IMR-90 (cell line): ENCODE measurements around the gene KRT77. TPM values are rescaled to one million over a fixed set of nuclear protein-coding genes. Genes with fewer than 3 reads are reported as not detected.

Experiments
- ATAC-seq: fragments of 200-7000 bp; cut with Tn5 transposase; 2 replicates; pipeline ENCODE4 v1.9.1; 2020; ENCODE audit warnings: low read depth, mild to moderate bottlenecking, moderate library complexity
- BruUV-seq: library from RNA; stranded (reverse); fragments of 400-500 nt; replicated peaks from 2 replicates; lab custom pipeline; 2021; lab: Mats Ljungman, UMichigan
- CTCF ChIA-PET: fragments of 300-600 bp; formaldehyde crosslinking; extraction: SDS; loops from one replicate; lab custom pipeline; 2021; ENCODE audit warnings: antibody characterized with exemption; lab: Yijun Ruan, JAX
- POLR2A ChIA-PET: fragments of 300-600 bp; sonication (Branson Sonifier 250); formaldehyde crosslinking; loops from one replicate; lab custom pipeline; 2022; ENCODE audit warnings: antibody characterized with exemption; ENCODE audit not compliant: unreplicated experiment; lab: Charles Lee
- DNase-seq: peaks from one replicate; pipeline ENCODE4 v3.0.0; 2013
- H2AFZ ChIP-seq: replicated peaks from 2 replicates; pipeline ENCODE3; 2013; ENCODE audit warnings: low read length, mild to moderate bottlenecking; ENCODE audit not compliant: poor library complexity
- H2AK5ac ChIP-seq: 2 replicates; pipeline ENCODE4 v1.6.1; 2013; ENCODE audit warnings: low read depth, low read length, inconsistent platforms
- H2AK9ac ChIP-seq: replicated peaks from 2 replicates; pipeline ENCODE3; 2013; ENCODE audit warnings: mild to moderate bottlenecking, low read depth, low read length, moderate library complexity; ENCODE audit not compliant: poor library complexity
- H2BK120ac ChIP-seq: 2 replicates; pipeline ENCODE4 v1.6.1; 2013; ENCODE audit warnings: low read depth, low read length, inconsistent platforms
- H2BK15ac ChIP-seq: 3 replicates; pipeline ENCODE4 v1.6.1; 2013; ENCODE audit warnings: low read depth, low read length, inconsistent platforms
- H2BK20ac ChIP-seq: 2 replicates; pipeline ENCODE4 v1.6.1; 2013; ENCODE audit warnings: low read depth, mild to moderate bottlenecking, inconsistent platforms, low read length, moderate library complexity
- H2BK5ac ChIP-seq: 2 replicates; pipeline ENCODE4 v1.6.1; 2013; ENCODE audit warnings: mild to moderate bottlenecking, low read depth, low read length, inconsistent platforms; ENCODE audit not compliant: poor library complexity, severe bottlenecking
- H3K14ac ChIP-seq: replicated peaks from 2 replicates; pipeline ENCODE4 v1.6.1; 2013; ENCODE audit warnings: low read depth, low read length, inconsistent platforms
- H3K18ac ChIP-seq: 2 replicates; pipeline ENCODE4 v1.6.1; 2013; ENCODE audit warnings: low read depth, low read length, control low read depth
- H3K23ac ChIP-seq: 2 replicates; pipeline ENCODE4 v1.6.1; 2013; ENCODE audit warnings: low read depth, low read length, inconsistent platforms
- H3K27ac ChIP-seq: 2 replicates; pipeline ENCODE4 v1.5.1; 2013; ENCODE audit warnings: mild to moderate bottlenecking, control low read depth, low read length; ENCODE audit not compliant: insufficient read depth
- H3K27me3 ChIP-seq: 2 replicates; pipeline ENCODE4 v1.6.1; 2013; ENCODE audit warnings: low read length; ENCODE audit not compliant: control insufficient read depth, insufficient read depth
- H3K36me3 ChIP-seq: 2 replicates; pipeline ENCODE4 v1.6.1; 2013; ENCODE audit warnings: low read length, mixed read lengths; ENCODE audit not compliant: control insufficient read depth, insufficient read depth
- H3K4ac ChIP-seq: 2 replicates; pipeline ENCODE4 v1.6.1; 2013; ENCODE audit warnings: low read depth, low read length, inconsistent platforms
- H3K4me1 ChIP-seq: 2 replicates; pipeline ENCODE4 v1.6.1; 2013; ENCODE audit warnings: low read length, mixed read lengths; ENCODE audit not compliant: control insufficient read depth, insufficient read depth
- H3K4me2 ChIP-seq: 2 replicates; pipeline ENCODE4 v1.6.1; 2013; ENCODE audit warnings: low read depth, mild to moderate bottlenecking, control low read depth, low read length, moderate library complexity
- H3K4me3 ChIP-seq: 2 replicates; pipeline ENCODE4 v1.5.1; 2013; ENCODE audit warnings: low read depth, mild to moderate bottlenecking, control low read depth, low read length, moderate library complexity; ENCODE audit not compliant: insufficient read depth
- H3K56ac ChIP-seq: 2 replicates; pipeline ENCODE4 v1.6.1; 2013; ENCODE audit warnings: low read length, inconsistent platforms; ENCODE audit not compliant: insufficient read depth; ENCODE audit errors: extremely low read depth
- H3K79me1 ChIP-seq, 2 experiments: 2 replicates each; pipeline ENCODE4 v1.6.1; 2013; ENCODE audit warnings: low read length in 2 of 2, inconsistent platforms in 1 of 2, low read depth in 1 of 2
- H3K9ac ChIP-seq: 2 replicates; pipeline ENCODE4 v1.6.1; 2013; ENCODE audit warnings: low read depth, low read length, control low read depth
- H3K9me1 ChIP-seq: 2 replicates; pipeline ENCODE4 v1.6.1; 2013; ENCODE audit warnings: low read length, inconsistent platforms; ENCODE audit not compliant: insufficient read depth
- H3K9me3 ChIP-seq: 2 replicates; pipeline ENCODE4 v1.6.1; 2013; ENCODE audit warnings: low read length; ENCODE audit not compliant: control insufficient read depth, insufficient read depth
- H4K20me1 ChIP-seq: 2 replicates; pipeline ENCODE4 v1.6.1; 2013; ENCODE audit warnings: low read length, inconsistent platforms; ENCODE audit not compliant: insufficient read depth
- H4K5ac ChIP-seq: 2 replicates; pipeline ENCODE4 v1.6.1; 2013; ENCODE audit warnings: mild to moderate bottlenecking, low read depth, low read length, control low read depth
- H4K8ac ChIP-seq, 2 experiments: 2 replicates each; pipeline ENCODE4 v1.6.1; 2013; ENCODE audit warnings: low read depth in 2 of 2, low read length in 2 of 2, control low read depth in 1 of 2, inconsistent platforms in 1 of 2
- H4K91ac ChIP-seq: 2 replicates; pipeline ENCODE4 v1.6.1; 2013; ENCODE audit warnings: low read depth, low read length, inconsistent platforms; ENCODE audit not compliant: insufficient read depth
- BHLHE40 ChIP-seq: fragments of 150-350 bp; IDR thresholded peaks from 2 replicates; pipeline ENCODE4 v1.6.1; 2016; ENCODE audit warnings: mild to moderate bottlenecking, low read depth, low read length
- CEBPB ChIP-seq: IDR thresholded peaks from 2 replicates; pipeline ENCODE4 v1.6.1; 2012; ENCODE audit warnings: low read depth, low read length, improper control_type of control experiment
- CHD1 ChIP-seq: IDR thresholded peaks from 2 replicates; pipeline ENCODE4 v1.6.1; 2012; ENCODE audit warnings: low read depth, low read length, improper control_type of control experiment
- CTCF ChIP-seq: conservative IDR thresholded peaks from 2 replicates; pipeline ENCODE4 v1.5.1; 2012; ENCODE audit warnings: mild to moderate bottlenecking, low read depth, low read length, improper control_type of control experiment
- ELK1 ChIP-seq: fragments of 150-350 bp; IDR thresholded peaks from 2 replicates; pipeline ENCODE4 v1.6.1; 2016; ENCODE audit warnings: low read depth, mild to moderate bottlenecking, low read length, moderate library complexity, borderline replicate concordance
- FOS ChIP-seq: fragments of 150-350 bp; IDR thresholded peaks from 2 replicates; pipeline ENCODE4 v1.6.1; 2016; ENCODE audit warnings: low read depth, low read length
- MAFK ChIP-seq: IDR thresholded peaks from 2 replicates; pipeline ENCODE4 v1.6.1; 2012; ENCODE audit warnings: low read depth, low read length, improper control_type of control experiment
- MAZ ChIP-seq: IDR thresholded peaks from 2 replicates; pipeline ENCODE4 v1.6.1; 2012; ENCODE audit warnings: low read depth, mild to moderate bottlenecking, low read length, improper control_type of control experiment, moderate library complexity, borderline replicate concordance
- MXI1 ChIP-seq: IDR thresholded peaks from 2 replicates; pipeline ENCODE4 v1.6.1; 2012; ENCODE audit warnings: low read depth, mild to moderate bottlenecking, low read length, moderate library complexity, borderline replicate concordance
- NFE2L2 ChIP-seq: fragments of 150-350 bp; IDR thresholded peaks from 2 replicates; pipeline ENCODE4 v1.6.1; 2016; ENCODE audit warnings: low read depth, mild to moderate bottlenecking, low read length
- POLR2A ChIP-seq: IDR thresholded peaks from 2 replicates; pipeline ENCODE4 v1.6.1; 2012; ENCODE audit warnings: mild to moderate bottlenecking, low read depth, low read length
- RAD21 ChIP-seq: IDR thresholded peaks from 2 replicates; pipeline ENCODE4 v1.6.1; 2012; ENCODE audit warnings: low read length, improper control_type of control experiment
- RCOR1 ChIP-seq: IDR thresholded peaks from 2 replicates; pipeline ENCODE4 v1.6.1; 2012; ENCODE audit warnings: mild to moderate bottlenecking, low read length, improper control_type of control experiment; ENCODE audit not compliant: insufficient replicate concordance
- RFX5 ChIP-seq: IDR thresholded peaks from 2 replicates; pipeline ENCODE4 v1.8.0; 2012; ENCODE audit warnings: low read depth, mild to moderate bottlenecking, low read length, moderate library complexity
- SMC3 ChIP-seq: fragments of 150-350 bp; IDR thresholded peaks from 2 replicates; pipeline ENCODE4 v1.6.1; 2016; ENCODE audit warnings: low read depth, mild to moderate bottlenecking, antibody characterized with exemption, low read length, moderate library complexity
- USF2 ChIP-seq: fragments of 150-350 bp; IDR thresholded peaks from 2 replicates; pipeline ENCODE4 v1.6.1; 2017; ENCODE audit warnings: mild to moderate bottlenecking, antibody characterized with exemption, low read length, low read depth
- WGBS, 2 experiments: methylation state at CpG; one replicate each; pipeline versions ENCODE4 v1.1.5 to v1.1.7; 2013; ENCODE audit warnings: missing lambda C conversion rate in 2 of 2; ENCODE audit not compliant: insufficient read length in 1 of 2; ENCODE audit errors: extremely low coverage in 2 of 2; 5-methylcytosine and 5-hydroxymethylcytosine counted together
- dilution Hi-C: fragments of 300-500 bp; cut with HindIII; formaldehyde crosslinking; loops from one replicate; pipeline ENCODE4 v1.14.3; 2018; ENCODE audit warnings: low sequenced_read_pairs; ENCODE audit not compliant: unreplicated experiment
- in situ Hi-C: fragments of 300-500 bp; cut with MboI; formaldehyde crosslinking; loops from 3 replicates; pipeline ENCODE4 v1.14.3; 2019; ENCODE audit warnings: low sequenced_read_pairs, inconsistent platforms, mixed read lengths
- intact Hi-C: fragments of 100-400 bp; cut with micrococcal nuclease; formaldehyde crosslinking; loops from 2 replicates; pipeline ENCODE4 v1.10.0; 2022
- polyA plus RNA-seq, 3 experiments: library from polyadenylated mRNA; depleted of rRNA; stranded (reverse); fragments of >200 nt; gene quantifications; 2 replicates each; pipeline ENCODE4 v1.2.3, GENCODE V29; 2012; ENCODE audit warnings: low replicate concordance in 1 of 3
- total RNA-seq: library from RNA; depleted of rRNA; stranded (reverse); fragments of >200 nt; gene quantifications from 2 replicates; pipeline ENCODE4 v1.2.3, GENCODE V29; 2012

KRT77 gene
- total and polyA plus RNA-seq, 2 of the 4 experiments (the other 2 are of a cell fraction) = not detected

- Histone ChIP-seq H3K4ac (no peak overlapping the region), H3K23ac (no peak overlapping the region), H2BK15ac (no peak overlapping the region), H3K4me3 (no peak overlapping the region), H3K4me2 (no peak overlapping the region), H4K5ac (no peak overlapping the region), H2BK120ac (no peak overlapping the region), H3K27me3 (peaks cover 20% of the 10 kb centered on the region), H2AFZ (no peak overlapping the region), H3K4me1 (no peaks in the 10 kb centered on the region), H3K56ac (no peak overlapping the region), H3K79me1 (no peaks in the 10 kb centered on the region), H2BK20ac (no peak overlapping the region), H2AK5ac (no peak overlapping the region), H4K8ac (no peak overlapping the region), H3K18ac (no peak overlapping the region), H2AK9ac (no peak overlapping the region), H2BK5ac (no peak overlapping the region), H3K27ac (no peak overlapping the region), H3K9me1 (no peaks in the 10 kb centered on the region), H4K20me1 (no peaks in the 10 kb centered on the region), H3K36me3 (no peaks in the 10 kb centered on the region), H3K14ac (no peak overlapping the region), H3K9ac (no peak overlapping the region), H4K91ac (no peak overlapping the region), H3K9me3 (no peaks in the 10 kb centered on the region)
- WGBS, 2 experiments = 17% methylated on average over 2 of the region's 6 CpGs; no CpG with 5 or more reads in 1 of the 2 experiments
- dilution Hi-C loops (no loop called here), intact Hi-C loops (no loop called here), in situ Hi-C loops (no loop called here)
- ChIA-PET POLR2A (no interaction called here), CTCF (no interaction called here)
- BruUV-seq = no TSS peak
- no peak for TF ChIP-seq FOS
- no peak for TF ChIP-seq POLR2A
- no peak for TF ChIP-seq MAZ
- TF ChIP-seq CHD1 = no peak
- no peak for TF ChIP-seq RFX5
- TF ChIP-seq NFE2L2 = no peak
- no peak for TF ChIP-seq ELK1
- TF ChIP-seq CEBPB = no peak
- TF ChIP-seq RAD21 = no peak
- TF ChIP-seq SMC3 = no peak
- no peak for TF ChIP-seq MAFK
- no peak for TF ChIP-seq USF2
- no peak for TF ChIP-seq RCOR1
- no peak for TF ChIP-seq MXI1
- no peak for TF ChIP-seq CTCF
- no peak for TF ChIP-seq BHLHE40
- no peak for ATAC-seq
- no peak for DNase-seq
Observed at GRCh38 chr12:52655251-52655650, 48.1 kb downstream of the KRT77 start.
